ENCODE data around the gene CANX. TPM values are rescaled to one million over a fixed set of nuclear protein-coding genes. Genes with fewer than 3 reads are reported as not detected.

The CANX gene
- total and polyA plus RNA-seq, 9 of the 15 experiments (the other 6 are each of a cell fraction or from before 2014, with no cell fraction given), result 155 to 893 (median 589) TPM

DNA sequence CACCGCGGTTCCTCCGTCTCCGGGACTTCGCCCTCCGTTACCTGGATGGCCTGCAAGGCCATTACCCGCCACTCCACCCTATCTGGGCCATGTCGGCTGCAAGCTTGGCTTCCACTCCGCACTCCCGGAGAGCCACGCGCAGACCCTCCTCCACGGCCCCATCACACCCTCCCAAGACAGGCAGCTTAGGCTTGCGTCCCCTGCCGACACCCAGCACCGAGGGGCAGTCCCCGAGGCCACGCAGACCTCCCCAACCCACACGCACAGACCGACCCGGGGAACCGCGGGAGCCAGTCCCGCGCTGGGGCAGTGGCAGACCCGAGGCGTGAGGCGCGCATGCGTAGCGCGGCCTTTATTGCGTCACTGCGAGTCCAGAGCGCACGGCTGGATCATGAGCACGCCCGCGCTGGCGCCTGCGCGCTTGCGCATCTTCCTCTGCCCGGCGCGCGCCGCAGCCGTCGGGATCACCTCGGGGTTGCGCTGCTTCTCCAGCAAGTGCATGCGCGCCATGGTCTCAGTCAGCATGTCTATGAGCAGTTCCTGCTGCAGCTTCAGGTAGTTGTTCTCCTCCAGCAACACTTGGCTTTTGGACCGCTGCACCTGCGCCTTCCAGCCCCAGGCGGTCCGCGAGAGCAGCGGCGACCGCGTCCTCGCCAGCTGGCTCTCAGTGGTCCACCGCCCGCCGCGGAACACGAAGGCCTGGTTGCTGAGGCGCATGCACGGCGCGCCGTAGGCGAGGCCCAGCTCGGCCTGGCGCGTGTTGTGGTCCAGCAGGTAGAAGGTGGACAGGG, 20.3 kb upstream of the CANX start (continued):
- TF ChIP-seq, protein P1, sequence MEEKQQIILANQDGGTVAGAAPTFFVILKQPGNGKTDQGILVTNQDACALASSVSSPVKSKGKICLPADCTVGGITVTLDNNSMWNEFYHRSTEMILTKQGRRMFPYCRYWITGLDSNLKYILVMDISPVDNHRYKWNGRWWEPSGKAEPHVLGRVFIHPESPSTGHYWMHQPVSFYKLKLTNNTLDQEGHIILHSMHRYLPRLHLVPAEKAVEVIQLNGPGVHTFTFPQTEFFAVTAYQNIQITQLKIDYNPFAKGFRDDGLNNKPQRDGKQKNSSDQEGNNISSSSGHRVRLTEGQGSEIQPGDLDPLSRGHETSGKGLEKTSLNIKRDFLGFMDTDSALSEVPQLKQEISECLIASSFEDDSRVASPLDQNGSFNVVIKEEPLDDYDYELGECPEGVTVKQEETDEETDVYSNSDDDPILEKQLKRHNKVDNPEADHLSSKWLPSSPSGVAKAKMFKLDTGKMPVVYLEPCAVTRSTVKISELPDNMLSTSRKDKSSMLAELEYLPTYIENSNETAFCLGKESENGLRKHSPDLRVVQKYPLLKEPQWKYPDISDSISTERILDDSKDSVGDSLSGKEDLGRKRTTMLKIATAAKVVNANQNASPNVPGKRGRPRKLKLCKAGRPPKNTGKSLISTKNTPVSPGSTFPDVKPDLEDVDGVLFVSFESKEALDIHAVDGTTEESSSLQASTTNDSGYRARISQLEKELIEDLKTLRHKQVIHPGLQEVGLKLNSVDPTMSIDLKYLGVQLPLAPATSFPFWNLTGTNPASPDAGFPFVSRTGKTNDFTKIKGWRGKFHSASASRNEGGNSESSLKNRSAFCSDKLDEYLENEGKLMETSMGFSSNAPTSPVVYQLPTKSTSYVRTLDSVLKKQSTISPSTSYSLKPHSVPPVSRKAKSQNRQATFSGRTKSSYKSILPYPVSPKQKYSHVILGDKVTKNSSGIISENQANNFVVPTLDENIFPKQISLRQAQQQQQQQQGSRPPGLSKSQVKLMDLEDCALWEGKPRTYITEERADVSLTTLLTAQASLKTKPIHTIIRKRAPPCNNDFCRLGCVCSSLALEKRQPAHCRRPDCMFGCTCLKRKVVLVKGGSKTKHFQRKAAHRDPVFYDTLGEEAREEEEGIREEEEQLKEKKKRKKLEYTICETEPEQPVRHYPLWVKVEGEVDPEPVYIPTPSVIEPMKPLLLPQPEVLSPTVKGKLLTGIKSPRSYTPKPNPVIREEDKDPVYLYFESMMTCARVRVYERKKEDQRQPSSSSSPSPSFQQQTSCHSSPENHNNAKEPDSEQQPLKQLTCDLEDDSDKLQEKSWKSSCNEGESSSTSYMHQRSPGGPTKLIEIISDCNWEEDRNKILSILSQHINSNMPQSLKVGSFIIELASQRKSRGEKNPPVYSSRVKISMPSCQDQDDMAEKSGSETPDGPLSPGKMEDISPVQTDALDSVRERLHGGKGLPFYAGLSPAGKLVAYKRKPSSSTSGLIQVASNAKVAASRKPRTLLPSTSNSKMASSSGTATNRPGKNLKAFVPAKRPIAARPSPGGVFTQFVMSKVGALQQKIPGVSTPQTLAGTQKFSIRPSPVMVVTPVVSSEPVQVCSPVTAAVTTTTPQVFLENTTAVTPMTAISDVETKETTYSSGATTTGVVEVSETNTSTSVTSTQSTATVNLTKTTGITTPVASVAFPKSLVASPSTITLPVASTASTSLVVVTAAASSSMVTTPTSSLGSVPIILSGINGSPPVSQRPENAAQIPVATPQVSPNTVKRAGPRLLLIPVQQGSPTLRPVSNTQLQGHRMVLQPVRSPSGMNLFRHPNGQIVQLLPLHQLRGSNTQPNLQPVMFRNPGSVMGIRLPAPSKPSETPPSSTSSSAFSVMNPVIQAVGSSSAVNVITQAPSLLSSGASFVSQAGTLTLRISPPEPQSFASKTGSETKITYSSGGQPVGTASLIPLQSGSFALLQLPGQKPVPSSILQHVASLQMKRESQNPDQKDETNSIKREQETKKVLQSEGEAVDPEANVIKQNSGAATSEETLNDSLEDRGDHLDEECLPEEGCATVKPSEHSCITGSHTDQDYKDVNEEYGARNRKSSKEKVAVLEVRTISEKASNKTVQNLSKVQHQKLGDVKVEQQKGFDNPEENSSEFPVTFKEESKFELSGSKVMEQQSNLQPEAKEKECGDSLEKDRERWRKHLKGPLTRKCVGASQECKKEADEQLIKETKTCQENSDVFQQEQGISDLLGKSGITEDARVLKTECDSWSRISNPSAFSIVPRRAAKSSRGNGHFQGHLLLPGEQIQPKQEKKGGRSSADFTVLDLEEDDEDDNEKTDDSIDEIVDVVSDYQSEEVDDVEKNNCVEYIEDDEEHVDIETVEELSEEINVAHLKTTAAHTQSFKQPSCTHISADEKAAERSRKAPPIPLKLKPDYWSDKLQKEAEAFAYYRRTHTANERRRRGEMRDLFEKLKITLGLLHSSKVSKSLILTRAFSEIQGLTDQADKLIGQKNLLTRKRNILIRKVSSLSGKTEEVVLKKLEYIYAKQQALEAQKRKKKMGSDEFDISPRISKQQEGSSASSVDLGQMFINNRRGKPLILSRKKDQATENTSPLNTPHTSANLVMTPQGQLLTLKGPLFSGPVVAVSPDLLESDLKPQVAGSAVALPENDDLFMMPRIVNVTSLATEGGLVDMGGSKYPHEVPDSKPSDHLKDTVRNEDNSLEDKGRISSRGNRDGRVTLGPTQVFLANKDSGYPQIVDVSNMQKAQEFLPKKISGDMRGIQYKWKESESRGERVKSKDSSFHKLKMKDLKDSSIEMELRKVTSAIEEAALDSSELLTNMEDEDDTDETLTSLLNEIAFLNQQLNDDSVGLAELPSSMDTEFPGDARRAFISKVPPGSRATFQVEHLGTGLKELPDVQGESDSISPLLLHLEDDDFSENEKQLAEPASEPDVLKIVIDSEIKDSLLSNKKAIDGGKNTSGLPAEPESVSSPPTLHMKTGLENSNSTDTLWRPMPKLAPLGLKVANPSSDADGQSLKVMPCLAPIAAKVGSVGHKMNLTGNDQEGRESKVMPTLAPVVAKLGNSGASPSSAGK (IDR thresholded peaks at IDR 0.05), result peak; percentile 97
- TF ChIP-seq, protein P2, sequence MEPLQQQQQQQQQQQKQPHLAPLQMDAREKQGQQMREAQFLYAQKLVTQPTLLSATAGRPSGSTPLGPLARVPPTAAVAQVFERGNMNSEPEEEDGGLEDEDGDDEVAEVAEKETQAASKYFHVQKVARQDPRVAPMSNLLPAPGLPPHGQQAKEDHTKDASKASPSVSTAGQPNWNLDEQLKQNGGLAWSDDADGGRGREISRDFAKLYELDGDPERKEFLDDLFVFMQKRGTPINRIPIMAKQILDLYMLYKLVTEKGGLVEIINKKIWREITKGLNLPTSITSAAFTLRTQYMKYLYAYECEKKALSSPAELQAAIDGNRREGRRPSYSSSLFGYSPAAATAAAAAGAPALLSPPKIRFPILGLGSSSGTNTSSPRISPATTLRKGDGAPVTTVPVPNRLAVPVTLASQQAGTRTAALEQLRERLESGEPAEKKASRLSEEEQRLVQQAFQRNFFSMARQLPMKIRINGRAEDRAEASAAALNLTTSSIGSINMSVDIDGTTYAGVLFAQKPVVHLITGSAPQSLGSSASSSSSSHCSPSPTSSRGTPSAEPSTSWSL (CRISPR knock-in tag; IDR thresholded peaks at IDR 0.05; ENCODE audit: borderline replicate concordance), result 0 out of 2 replicates have a peak, but pooled peaks have one; percentile 90
- TF ChIP-seq ZNF584 (CRISPR knock-in tag; IDR thresholded peaks at IDR 0.05; ENCODE audit: low read depth) (no peak), U2AF1 (optimal IDR thresholded peaks at IDR 0.05; ENCODE audit: low read depth, low read length) (no peak), ZNF133 (CRISPR knock-in tag; IDR thresholded peaks at IDR 0.05) (no peak), HDGF (IDR thresholded peaks at IDR 0.05) (0 out of 2 replicates have a peak, but pooled peaks have one; percentile 46)
- TF ChIP-seq, protein P3, sequence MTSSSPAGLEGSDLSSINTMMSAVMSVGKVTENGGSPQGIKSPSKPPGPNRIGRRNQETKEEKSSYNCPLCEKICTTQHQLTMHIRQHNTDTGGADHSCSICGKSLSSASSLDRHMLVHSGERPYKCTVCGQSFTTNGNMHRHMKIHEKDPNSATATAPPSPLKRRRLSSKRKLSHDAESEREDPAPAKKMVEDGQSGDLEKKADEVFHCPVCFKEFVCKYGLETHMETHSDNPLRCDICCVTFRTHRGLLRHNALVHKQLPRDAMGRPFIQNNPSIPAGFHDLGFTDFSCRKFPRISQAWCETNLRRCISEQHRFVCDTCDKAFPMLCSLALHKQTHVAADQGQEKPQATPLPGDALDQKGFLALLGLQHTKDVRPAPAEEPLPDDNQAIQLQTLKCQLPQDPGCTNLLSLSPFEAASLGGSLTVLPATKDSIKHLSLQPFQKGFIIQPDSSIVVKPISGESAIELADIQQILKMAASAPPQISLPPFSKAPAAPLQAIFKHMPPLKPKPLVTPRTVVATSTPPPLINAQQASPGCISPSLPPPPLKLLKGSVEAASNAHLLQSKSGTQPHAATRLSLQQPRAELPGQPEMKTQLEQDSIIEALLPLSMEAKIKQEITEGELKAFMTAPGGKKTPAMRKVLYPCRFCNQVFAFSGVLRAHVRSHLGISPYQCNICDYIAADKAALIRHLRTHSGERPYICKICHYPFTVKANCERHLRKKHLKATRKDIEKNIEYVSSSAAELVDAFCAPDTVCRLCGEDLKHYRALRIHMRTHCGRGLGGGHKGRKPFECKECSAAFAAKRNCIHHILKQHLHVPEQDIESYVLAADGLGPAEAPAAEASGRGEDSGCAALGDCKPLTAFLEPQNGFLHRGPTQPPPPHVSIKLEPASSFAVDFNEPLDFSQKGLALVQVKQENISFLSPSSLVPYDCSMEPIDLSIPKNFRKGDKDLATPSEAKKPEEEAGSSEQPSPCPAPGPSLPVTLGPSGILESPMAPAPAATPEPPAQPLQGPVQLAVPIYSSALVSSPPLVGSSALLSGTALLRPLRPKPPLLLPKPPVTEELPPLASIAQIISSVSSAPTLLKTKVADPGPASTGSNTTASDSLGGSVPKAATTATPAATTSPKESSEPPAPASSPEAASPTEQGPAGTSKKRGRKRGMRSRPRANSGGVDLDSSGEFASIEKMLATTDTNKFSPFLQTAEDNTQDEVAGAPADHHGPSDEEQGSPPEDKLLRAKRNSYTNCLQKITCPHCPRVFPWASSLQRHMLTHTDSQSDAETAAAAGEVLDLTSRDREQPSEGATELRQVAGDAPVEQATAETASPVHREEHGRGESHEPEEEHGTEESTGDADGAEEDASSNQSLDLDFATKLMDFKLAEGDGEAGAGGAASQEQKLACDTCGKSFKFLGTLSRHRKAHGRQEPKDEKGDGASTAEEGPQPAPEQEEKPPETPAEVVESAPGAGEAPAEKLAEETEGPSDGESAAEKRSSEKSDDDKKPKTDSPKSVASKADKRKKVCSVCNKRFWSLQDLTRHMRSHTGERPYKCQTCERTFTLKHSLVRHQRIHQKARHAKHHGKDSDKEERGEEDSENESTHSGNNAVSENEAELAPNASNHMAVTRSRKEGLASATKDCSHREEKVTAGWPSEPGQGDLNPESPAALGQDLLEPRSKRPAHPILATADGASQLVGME (CRISPR knock-in tag; IDR thresholded peaks at IDR 0.05), result peak; percentile 68; the same call in 1 of the 2 replicates
